Transverse colon (tissue), 3 donors: ENCODE measurements around the gene EYA4.

Experiments
- EP300 ChIP-seq: sonication (generic); formaldehyde crosslinking; IDR thresholded peaks from one replicate; pipeline ENCODE4 v1.6.1; 2017; ENCODE audit warnings: antibody characterized with exemption, low read depth
- POLR2A ChIP-seq: fragments of 450-650 bp; IDR thresholded peaks from one replicate; pipeline ENCODE4 v1.6.1; 2016; ENCODE audit warnings: antibody characterized with exemption, mild to moderate bottlenecking, moderate library complexity
- TF ChIP-seq, protein P1 (sequence below), 5 experiments: fragments of 200-600 bp in 3 of 5; fragments of 450-650 bp in 2 of 5; sonication (generic) in 3 of 5; IDR thresholded peaks; 1 replicate in 2 of 5; 2 replicates in 3 of 5; pipeline ENCODE4 v1.5.1; 2016 to 2017; ENCODE audit warnings: antibody characterized with exemption in 5 of 5, inconsistent platforms in 3 of 5, mild to moderate bottlenecking in 2 of 5, moderate library complexity in 1 of 5

DNA sequence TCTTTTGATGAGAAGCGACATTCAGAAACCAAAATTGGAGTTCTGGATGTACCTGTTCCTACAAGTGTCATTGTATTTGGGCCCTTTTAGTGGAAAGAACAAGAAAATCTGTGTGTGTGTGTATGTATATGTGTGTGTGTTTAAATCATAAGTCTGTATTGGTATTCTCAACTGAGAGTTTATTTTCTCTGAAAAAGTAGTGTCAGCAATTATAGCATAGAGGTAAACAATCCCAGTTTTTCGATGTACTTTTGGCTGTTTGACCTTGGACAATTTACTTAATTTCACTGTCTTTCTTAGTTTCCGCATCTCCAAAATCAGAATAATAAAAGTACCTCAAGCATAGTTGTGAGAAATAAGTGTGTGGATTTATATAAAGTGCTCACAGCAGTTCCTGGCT, 57.2 kb downstream of the EYA4 start:
- no peak for TF ChIP-seq POLR2A
- TF ChIP-seq, protein P1, sequence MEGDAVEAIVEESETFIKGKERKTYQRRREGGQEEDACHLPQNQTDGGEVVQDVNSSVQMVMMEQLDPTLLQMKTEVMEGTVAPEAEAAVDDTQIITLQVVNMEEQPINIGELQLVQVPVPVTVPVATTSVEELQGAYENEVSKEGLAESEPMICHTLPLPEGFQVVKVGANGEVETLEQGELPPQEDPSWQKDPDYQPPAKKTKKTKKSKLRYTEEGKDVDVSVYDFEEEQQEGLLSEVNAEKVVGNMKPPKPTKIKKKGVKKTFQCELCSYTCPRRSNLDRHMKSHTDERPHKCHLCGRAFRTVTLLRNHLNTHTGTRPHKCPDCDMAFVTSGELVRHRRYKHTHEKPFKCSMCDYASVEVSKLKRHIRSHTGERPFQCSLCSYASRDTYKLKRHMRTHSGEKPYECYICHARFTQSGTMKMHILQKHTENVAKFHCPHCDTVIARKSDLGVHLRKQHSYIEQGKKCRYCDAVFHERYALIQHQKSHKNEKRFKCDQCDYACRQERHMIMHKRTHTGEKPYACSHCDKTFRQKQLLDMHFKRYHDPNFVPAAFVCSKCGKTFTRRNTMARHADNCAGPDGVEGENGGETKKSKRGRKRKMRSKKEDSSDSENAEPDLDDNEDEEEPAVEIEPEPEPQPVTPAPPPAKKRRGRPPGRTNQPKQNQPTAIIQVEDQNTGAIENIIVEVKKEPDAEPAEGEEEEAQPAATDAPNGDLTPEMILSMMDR (IDR thresholded peaks at IDR 0.05), result no peak
- no peak for TF ChIP-seq EP300
